ENCODE data around the gene GINS1. TPM values are rescaled to one million over a fixed set of nuclear protein-coding genes. Genes with fewer than 3 reads are reported as not detected.

Gene GINS1
- total and polyA plus RNA-seq, 2 of the 8 experiments (the other 6 are each of a cell fraction or from before 2014, with no cell fraction given): 44.7 to 68.4 TPM

DNA sequence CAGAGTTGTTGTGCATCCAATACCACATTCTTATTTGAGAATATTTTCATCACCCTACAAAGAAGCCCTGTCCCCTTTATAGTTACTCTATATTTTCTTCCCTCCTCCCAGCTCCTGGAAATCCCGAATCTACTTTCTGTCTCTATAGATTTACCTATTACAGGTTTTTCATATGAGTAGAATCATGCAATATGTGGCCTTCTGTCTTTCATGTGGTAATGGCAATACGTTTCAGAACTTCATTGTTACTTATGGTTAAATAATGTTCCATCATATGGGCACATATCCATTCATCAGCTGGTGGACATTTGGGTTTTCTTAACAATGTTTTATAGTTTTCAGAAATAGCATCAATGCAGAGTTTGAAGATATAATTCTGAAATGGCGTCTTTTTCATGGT lies 17.1 kb downstream of the GINS1 start:
- no peak overlapping the region for H4K91ac ChIP-seq (replicated peaks; ENCODE audit: insufficient read length, low read length)
- no peak overlapping the region for H2BK5ac ChIP-seq (ENCODE audit: low read depth, low read length)
- no peaks in the 10 kb centered on the region for H3K4me1 ChIP-seq (replicated peaks in 1 of 4; ENCODE audit: control insufficient read depth in 3 of 4, insufficient read depth in 4 of 4, low read length in 3 of 4)
- no peak overlapping the region for H3K18ac ChIP-seq (ENCODE audit: extremely low read depth, low read length)
- no peak for DNase-seq (ENCODE audit: low read depth in 1 of 2, low spot score in 2 of 2)
- H2AFZ ChIP-seq (ENCODE audit: low read length): no peak overlapping the region
- H2BK120ac ChIP-seq (replicated peaks; ENCODE audit: low read depth, low read length): no peak overlapping the region
- no peak overlapping the region for H3K23ac ChIP-seq (ENCODE audit: insufficient read length)
- peaks cover 0 to 3% of the 10 kb centered on the region in 2 experiments for H4K20me1 ChIP-seq (replicated peaks in 1 of 2; ENCODE audit: control insufficient read depth in 1 of 2, insufficient read depth in 2 of 2, low read length in 2 of 2)
- H3K56ac ChIP-seq (replicated peaks; ENCODE audit: insufficient read length, low read depth, low read length): no peak overlapping the region
- H2BK15ac ChIP-seq (ENCODE audit: low read length): no peak overlapping the region
- no peak overlapping the region for H2BK12ac ChIP-seq (ENCODE audit: low read depth, low read length)
- no peak overlapping the region for H2BK20ac ChIP-seq (ENCODE audit: low read length)
- no peak overlapping the region for H2AK5ac ChIP-seq (ENCODE audit: low read depth, low read length)
- TF ChIP-seq JUND (IDR thresholded peaks at IDR 0.05; ENCODE audit: low read length) (no peak), CBX8 (IDR thresholded peaks at IDR 0.05; ENCODE audit: borderline replicate concordance, low read depth, low read length) (no peak), CTBP2 (IDR thresholded peaks at IDR 0.05; ENCODE audit: borderline replicate concordance, insufficient read depth, insufficient read length, low read length) (no peak), TBP (IDR thresholded peaks at IDR 0.05; ENCODE audit: low read depth, low read length) (no peak), CTCF (IDR thresholded peaks at IDR 0.05; ENCODE audit: control extremely low read depth in 1 of 3, insufficient read depth in 1 of 3, low read depth in 1 of 3, low read length in 3 of 3) (no peak), E2F6 (IDR thresholded peaks at IDR 0.05) (no peak), RNF2 (IDR thresholded peaks at IDR 0.05; ENCODE audit: borderline replicate concordance, low read depth, low read length, missing control alignments, poor library complexity, severe bottlenecking) (no peak), CREB1 (IDR thresholded peaks at IDR 0.05) (no peak), CHD1 (IDR thresholded peaks at IDR 0.05; ENCODE audit: low read depth, low read length) (no peak)
- H3K4ac ChIP-seq (replicated peaks; ENCODE audit: insufficient read length, low read depth, low read length): no peak overlapping the region
- ChIA-PET POLR2A (ENCODE audit: partially characterized antibody) (no interaction called here), CTCF (ENCODE audit: partially characterized antibody) (interaction anchor here (1.1 kb wide), 1 partner anchor 26 kb away, joined by 3 read pairs; no protein-coding TSS in a partner anchor)
- 90% methylated on average over 3 of the region's 3 CpGs; no CpG with 5 or more reads in 1 of the 2 experiments for WGBS, 2 experiments (ENCODE audit: extremely low coverage in 1 of 2, insufficient coverage in 1 of 2, insufficient read length in 1 of 2, insufficient replicate concordance in 2 of 2, low coverage in 1 of 2, low lambda C conversion rate in 2 of 2, missing lambda C conversion rate in 1 of 2)
- no peak overlapping the region for H3K4me3 ChIP-seq (ENCODE audit: extremely low read depth in 1 of 4, insufficient read depth in 2 of 4, low read depth in 3 of 4, low read length in 4 of 4)
- H3K36me3 ChIP-seq (ENCODE audit: control insufficient read depth in 2 of 4, insufficient read depth in 4 of 4, low read length in 3 of 4): peaks cover 7 to 61% (median 29%) of the 10 kb centered on the region in 4 experiments; a peak in 6 of 8 replicates
- H3K27ac ChIP-seq (ENCODE audit: low read depth, low read length): no peak overlapping the region
- H3K79me1 ChIP-seq (ENCODE audit: low read depth, low read length): no peaks in the 10 kb centered on the region
- H3K23me2 ChIP-seq (ENCODE audit: low read depth, low read length): no peaks in the 10 kb centered on the region
- H3K9ac ChIP-seq (replicated peaks in 1 of 4; ENCODE audit: extremely low read depth in 1 of 4, low read depth in 3 of 4, low read length in 3 of 4): no peak overlapping the region
- no peak for FAIRE-seq
- no peaks in the 10 kb centered on the region for H3K79me2 ChIP-seq (ENCODE audit: control insufficient read depth in 1 of 2, insufficient read depth in 2 of 2, low read length in 2 of 2)
- H3K9me3 ChIP-seq (ENCODE audit: insufficient read depth in 2 of 2, low read depth in 1 of 2, low read length in 1 of 2): no peaks in the 10 kb centered on the region
- H4K8ac ChIP-seq (ENCODE audit: extremely low read depth, insufficient read depth, low read length): no peak overlapping the region
- no peak overlapping the region for H4K5ac ChIP-seq (ENCODE audit: insufficient read length, low read depth, low read length)
- H3K4me2 ChIP-seq (ENCODE audit: insufficient read depth in 1 of 2, low read depth in 2 of 2, low read length in 2 of 2): no peak overlapping the region
- H3K27me3 ChIP-seq (replicated peaks in 1 of 4; ENCODE audit: control insufficient read depth in 3 of 4, extremely low read depth in 1 of 4, insufficient read depth in 3 of 4, low read length in 3 of 4): no peaks in the 10 kb centered on the region
- no peak overlapping the region for H3K14ac ChIP-seq (ENCODE audit: insufficient read length)

Data from H1 (cell line).